WI38 (cell line): Measurements from ENCODE around the gene SERINC2.

Source experiments
- H3K4me3 ChIP-seq: 2 replicates; pipeline ENCODE4 v1.5.1; 2011; ENCODE audit warnings: low read depth, mild to moderate bottlenecking, control low read depth, low read length
- TF ChIP-seq, protein P1 (sequence below): IDR thresholded peaks from 2 replicates; pipeline ENCODE4 v1.5.1; 2012; ENCODE audit warnings: low read depth, mild to moderate bottlenecking, control low read depth, low read length

Gene SERINC2

DNA sequence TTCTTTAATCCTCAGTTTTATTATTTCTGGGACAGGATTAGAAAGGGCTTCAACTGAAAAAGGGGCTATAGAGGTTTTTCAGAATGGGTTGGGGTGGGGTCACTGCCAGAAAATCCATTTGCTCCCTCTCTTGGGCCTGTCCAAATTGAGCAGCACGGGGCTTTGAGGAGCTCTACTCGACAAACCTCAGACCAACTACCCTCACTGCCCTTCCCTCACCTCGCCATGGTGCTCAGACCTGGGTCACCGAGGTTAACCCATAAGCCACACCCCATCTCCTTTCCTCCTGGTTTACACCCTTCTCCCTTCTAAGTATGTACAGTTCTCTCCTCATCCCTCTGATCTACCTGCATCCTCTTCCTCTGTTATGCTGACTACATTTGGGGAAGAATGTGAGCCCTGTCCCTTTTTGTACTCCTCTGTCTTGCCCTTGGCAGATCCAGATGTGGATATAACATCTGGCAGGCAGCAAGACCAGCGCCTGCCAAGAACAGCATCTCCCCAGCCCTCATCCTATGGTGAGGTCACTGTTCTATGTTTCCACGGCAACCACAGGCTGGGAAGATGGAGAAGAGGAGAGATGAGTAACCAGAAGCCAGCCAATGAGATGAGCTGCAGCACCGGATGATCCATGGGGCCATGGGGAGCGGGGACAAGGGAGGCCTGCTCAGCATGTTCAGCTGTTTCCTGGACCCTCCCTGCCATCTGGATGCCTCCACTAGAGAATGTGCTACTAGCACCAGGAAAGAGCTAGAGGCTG lies 36.5 kb upstream of the SERINC2 start:
- TF ChIP-seq, protein P1, sequence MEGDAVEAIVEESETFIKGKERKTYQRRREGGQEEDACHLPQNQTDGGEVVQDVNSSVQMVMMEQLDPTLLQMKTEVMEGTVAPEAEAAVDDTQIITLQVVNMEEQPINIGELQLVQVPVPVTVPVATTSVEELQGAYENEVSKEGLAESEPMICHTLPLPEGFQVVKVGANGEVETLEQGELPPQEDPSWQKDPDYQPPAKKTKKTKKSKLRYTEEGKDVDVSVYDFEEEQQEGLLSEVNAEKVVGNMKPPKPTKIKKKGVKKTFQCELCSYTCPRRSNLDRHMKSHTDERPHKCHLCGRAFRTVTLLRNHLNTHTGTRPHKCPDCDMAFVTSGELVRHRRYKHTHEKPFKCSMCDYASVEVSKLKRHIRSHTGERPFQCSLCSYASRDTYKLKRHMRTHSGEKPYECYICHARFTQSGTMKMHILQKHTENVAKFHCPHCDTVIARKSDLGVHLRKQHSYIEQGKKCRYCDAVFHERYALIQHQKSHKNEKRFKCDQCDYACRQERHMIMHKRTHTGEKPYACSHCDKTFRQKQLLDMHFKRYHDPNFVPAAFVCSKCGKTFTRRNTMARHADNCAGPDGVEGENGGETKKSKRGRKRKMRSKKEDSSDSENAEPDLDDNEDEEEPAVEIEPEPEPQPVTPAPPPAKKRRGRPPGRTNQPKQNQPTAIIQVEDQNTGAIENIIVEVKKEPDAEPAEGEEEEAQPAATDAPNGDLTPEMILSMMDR = no peak
- H3K4me3 ChIP-seq = no peak overlapping the region

DNA sequence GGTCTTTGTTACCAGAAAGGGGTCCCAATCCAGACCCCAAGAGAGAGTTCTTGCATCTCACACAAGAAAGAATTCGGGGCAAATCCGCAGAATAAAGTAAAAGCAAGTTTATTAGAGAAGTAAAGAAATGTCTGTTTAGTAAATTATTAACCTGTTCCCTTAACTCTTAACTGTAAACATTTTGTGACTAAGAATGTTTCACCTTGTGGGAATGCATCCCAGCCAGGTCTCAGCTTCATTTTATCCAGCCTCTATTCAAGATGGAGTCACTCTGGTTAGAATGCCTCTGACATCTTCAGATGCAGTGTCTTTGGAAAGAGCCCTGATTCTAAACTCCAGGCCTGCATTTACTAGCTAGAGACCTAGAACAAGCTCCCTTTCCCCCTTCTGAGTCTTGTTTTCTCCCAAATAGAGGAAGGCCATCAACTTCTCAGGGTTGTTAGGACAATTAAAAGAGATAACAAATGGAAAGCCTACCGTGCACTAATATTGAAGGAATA lies 35.6 kb upstream of the SERINC2 start:
- TF ChIP-seq, protein P1 = no peak
- no peak overlapping the region for H3K4me3 ChIP-seq

DNA sequence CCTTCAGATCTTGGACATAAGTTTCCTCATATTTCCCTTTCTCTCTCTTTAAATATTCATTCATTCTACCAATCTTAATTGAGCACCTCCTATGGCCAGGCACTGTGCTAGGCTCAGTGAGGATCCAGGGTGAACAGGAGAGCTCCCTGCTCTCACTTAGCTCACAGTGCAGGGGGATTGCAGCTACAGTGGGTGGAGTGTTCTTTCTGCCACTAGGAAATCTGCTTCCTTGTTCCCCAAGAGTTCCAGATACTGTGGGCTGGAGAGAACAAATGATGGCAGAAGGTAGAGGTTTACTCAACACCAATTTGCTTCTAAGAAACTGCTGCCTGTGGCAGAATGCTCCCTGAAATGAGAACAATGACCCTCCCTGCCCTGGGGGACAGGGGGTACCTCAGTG lies 35.0 kb upstream of the SERINC2 start:
- no peak overlapping the region for H3K4me3 ChIP-seq
- TF ChIP-seq, protein P1 = no peak

DNA sequence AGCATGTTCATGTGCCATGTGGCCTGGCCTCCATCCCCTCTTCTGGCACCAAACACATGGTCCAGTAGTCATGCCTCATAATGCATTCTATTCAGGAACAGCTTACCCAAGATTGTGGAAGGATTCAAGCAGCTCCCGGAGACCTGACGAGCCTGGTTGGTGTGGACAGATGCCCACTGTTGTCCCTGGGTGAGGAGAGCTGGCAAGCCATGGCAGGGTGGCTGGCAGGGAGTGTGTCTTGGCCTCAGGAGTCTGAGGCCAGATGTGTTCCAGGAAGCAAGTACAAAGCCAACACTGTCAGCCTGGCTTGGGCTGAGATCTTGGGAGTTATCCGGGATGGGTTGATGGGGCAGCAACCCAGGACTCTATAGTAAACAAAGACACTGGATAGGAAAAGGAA lies 32.8 kb upstream of the SERINC2 start:
- TF ChIP-seq, protein P1 = no peak
- H3K4me3 ChIP-seq = no peak overlapping the region

DNA sequence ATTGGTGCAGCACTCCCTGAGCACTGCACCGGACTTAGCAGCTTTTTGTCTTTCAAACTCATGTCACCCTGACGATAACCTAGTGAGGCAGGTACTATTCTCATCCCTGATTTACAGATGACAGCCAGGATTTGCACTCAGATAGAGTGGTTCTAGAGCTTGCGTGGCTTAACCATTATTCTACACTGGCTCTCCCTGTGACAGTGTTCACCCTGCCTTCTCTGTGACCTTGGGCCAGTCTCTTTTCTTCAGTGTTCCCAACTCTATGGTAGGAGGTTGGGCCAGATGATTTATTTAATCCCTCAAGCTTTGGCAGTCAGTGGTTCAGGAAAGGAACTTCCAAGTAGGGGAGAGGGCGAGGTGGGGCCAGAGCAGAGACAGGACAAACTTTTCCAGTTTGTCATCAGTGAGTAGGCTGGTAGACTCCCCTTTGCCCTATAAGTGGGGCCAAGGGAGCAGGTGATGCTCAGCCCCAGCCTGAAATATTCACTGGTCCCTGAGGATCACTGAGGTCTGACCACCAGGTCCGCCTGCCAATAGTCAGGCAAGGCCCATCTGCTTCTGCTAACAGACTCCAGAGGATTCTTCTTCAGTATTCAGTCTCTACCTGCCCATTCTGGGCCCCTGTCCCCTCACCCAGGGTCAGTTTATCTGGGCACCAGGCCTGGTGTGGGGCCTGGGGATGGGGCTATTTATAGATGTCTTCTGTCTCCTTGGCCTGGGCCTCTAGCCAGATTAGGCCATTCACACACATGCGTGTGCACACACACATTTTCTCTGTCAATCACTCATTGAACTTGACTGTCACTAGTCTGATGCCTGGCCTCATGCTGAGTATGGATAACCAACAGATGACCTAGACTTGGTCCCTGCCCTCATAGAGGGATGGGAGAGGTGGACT lies 31.4 kb upstream of the SERINC2 start:
- TF ChIP-seq, protein P1 = no peak
- H3K4me3 ChIP-seq = no peak overlapping the region

- TF ChIP-seq, protein P1 = no peak
- H3K4me3 ChIP-seq = no peak overlapping the region
Observed at GRCh38 chr1:31382379-31382989, 30.5 kb upstream of the SERINC2 start.
